CD4-positive, alpha-beta T cell treated with Interleukin-1 beta for 1 hour (primary cell): ENCODE measurements around the gene ZG16B.

Source experiments
- DNase-seq, 2 donors: peaks; one replicate each; pipeline ENCODE4 v3.0.0-alpha.2; 2020 to 2022

Gene ZG16B

GRCh38 chr16:2808181-2808580, 21.9 kb upstream of the ZG16B start:
- DNase-seq, result no peak

GRCh38 chr16:2809149-2809760, 20.8 kb upstream of the ZG16B start:
- DNase-seq, result no peak

- no peak for DNase-seq
Measured at GRCh38 chr16:2810651-2811050, 19.5 kb upstream of the ZG16B start.

- DNase-seq, result no peak
Measured at GRCh38 chr16:2811703-2812471, 18.2 kb upstream of the ZG16B start.

GRCh38 chr16:2813771-2814221, 16.3 kb upstream of the ZG16B start:
- no peak for DNase-seq

- no peak for DNase-seq
Measured at GRCh38 chr16:2814551-2815298, 15.4 kb upstream of the ZG16B start.

- DNase-seq, result no peak
Measured at GRCh38 chr16:2815299-2815771, 14.8 kb upstream of the ZG16B start.

- DNase-seq, result peak; percentile 42 to 51
Measured at GRCh38 chr16:2816751-2817339, 13.3 kb upstream of the ZG16B start, which contains the start of gene PRSS21. TSS of gene PRSS21 (plus strand) at chr16:2817237. CDS start at chr16:2817269, 32 bp downstream.

- DNase-seq, result no peak
Measured at GRCh38 chr16:2817340-2818271, 12.5 kb upstream of the ZG16B start.

- no peak for DNase-seq
Measured at GRCh38 chr16:2818272-2818876, 11.7 kb upstream of the ZG16B start.

- DNase-seq, result no peak
Measured at GRCh38 chr16:2819179-2819938, 10.7 kb upstream of the ZG16B start.

- no peak for DNase-seq
Measured at GRCh38 chr16:2819939-2820835, 9.9 kb upstream of the ZG16B start.

- DNase-seq, result no peak
Measured at GRCh38 chr16:2820836-2821486, 9.1 kb upstream of the ZG16B start.

- DNase-seq, result no peak
Measured at GRCh38 chr16:2821487-2822157, 8.5 kb upstream of the ZG16B start.

- no peak for DNase-seq
Measured at GRCh38 chr16:2822158-2822495, 8.0 kb upstream of the ZG16B start.

GRCh38 chr16:2822496-2822895, 7.6 kb upstream of the ZG16B start:
- no peak for DNase-seq

- DNase-seq, result no peak
Measured at GRCh38 chr16:2824626-2825025, 5.5 kb upstream of the ZG16B start.

- DNase-seq, result no peak
Measured at GRCh38 chr16:2825049-2825742, 4.9 kb upstream of the ZG16B start.
